IPS DF 4.7 (cell line): ENCODE results near the gene PLD5.

Experiments used
- DNase-seq: peaks from one replicate; pipeline ENCODE4 v3.0.0-alpha.2; 2013; ENCODE audit warnings: low spot score; ENCODE audit errors: extremely low read depth

PLD5 gene

GRCh38 chr1:242524571-242525359, at the start of gene PLD5:
Gene PLD5 (minus strand): TSS chr1:242524697.
- no peak for DNase-seq

GRCh38 chr1:242569867-242570266, 45.4 kb upstream of the PLD5 start:
- DNase-seq, result no peak

GRCh38 chr1:242568666-242569065, 44.2 kb upstream of the PLD5 start:
- DNase-seq, result no peak

GRCh38 chr1:242567596-242567995, 43.1 kb upstream of the PLD5 start:
- no peak for DNase-seq

GRCh38 chr1:242556759-242557158, 32.3 kb upstream of the PLD5 start:
- no peak for DNase-seq

- no peak for DNase-seq
Measured at GRCh38 chr1:242556276-242556675, 31.8 kb upstream of the PLD5 start.

- DNase-seq, result no peak
Measured at GRCh38 chr1:242554577-242554976, 30.1 kb upstream of the PLD5 start.

GRCh38 chr1:242546849-242547729, 22.6 kb upstream of the PLD5 start:
- no peak for DNase-seq

- DNase-seq, result no peak
Measured at GRCh38 chr1:242546441-242546840, 21.9 kb upstream of the PLD5 start.

- DNase-seq, result no peak
Measured at GRCh38 chr1:242544071-242544470, 19.6 kb upstream of the PLD5 start.

- DNase-seq, result no peak
Measured at GRCh38 chr1:242542271-242542670, 17.8 kb upstream of the PLD5 start.

- no peak for DNase-seq
Measured at GRCh38 chr1:242535986-242536385, 11.5 kb upstream of the PLD5 start.

GRCh38 chr1:242534753-242535152, 10.3 kb upstream of the PLD5 start:
- DNase-seq, result no peak

GRCh38 chr1:242530761-242531160, 6.3 kb upstream of the PLD5 start:
- no peak for DNase-seq

GRCh38 chr1:242525769-242526168, 1.3 kb upstream of the PLD5 start:
- no peak for DNase-seq

- DNase-seq, result no peak
Measured at GRCh38 chr1:242525360-242525722, 844 bp upstream of the PLD5 start.

GRCh38 chr1:242523719-242524570, 552 bp downstream of the PLD5 start:
- DNase-seq, result no peak

GRCh38 chr1:242522996-242523718, 1.3 kb downstream of the PLD5 start:
- DNase-seq, result no peak

- no peak for DNase-seq
Measured at GRCh38 chr1:242522304-242522945, 2.1 kb downstream of the PLD5 start.

- no peak for DNase-seq
Measured at GRCh38 chr1:242515555-242515954, 8.9 kb downstream of the PLD5 start.
